ENCODE data around the gene SPG21.

The SPG21 gene

GRCh38 chr15:64915518-64916227 is 74.0 kb downstream of the SPG21 start:
- no peak for TF ChIP-seq CTCF (IDR thresholded peaks at IDR 0.05; ENCODE audit: extremely low read depth, missing control alignments)
- DNase-seq (ENCODE audit: low spot score), result no peak

Measured in GM20000 (cell line).